SJSA1 (cell line): ENCODE measurements around the gene ZBTB20. TPM values are rescaled to one million over a fixed set of nuclear protein-coding genes. Genes with fewer than 3 reads are reported as not detected.

Experiments used
- DNase-seq, 2 experiments: peaks; one replicate each; pipeline ENCODE4 v3.0.0-alpha.2; 2015 to 2020; ENCODE audit warnings: low spot score in 2 of 2, low read depth in 1 of 2
- H3K27ac ChIP-seq: fragments of 250-450 bp; sonication (Bioruptor Pico); 2 replicates; pipeline ENCODE4 v1.5.1; 2020; ENCODE audit warnings: mild to moderate bottlenecking, moderate library complexity
- H3K27me3 ChIP-seq: fragments of 250-450 bp; sonication (Bioruptor Pico); replicated peaks from 2 replicates; pipeline ENCODE4 v1.5.1; 2020; ENCODE audit warnings: mild to moderate bottlenecking, moderate library complexity
- H3K36me3 ChIP-seq: fragments of 250-450 bp; sonication (Bioruptor Pico); 2 replicates; pipeline ENCODE4 v1.5.1; 2020; ENCODE audit warnings: mild to moderate bottlenecking
- H3K4me1 ChIP-seq: fragments of 250-450 bp; sonication (Bioruptor Pico); replicated peaks from 2 replicates; pipeline ENCODE4 v1.6.1; 2021; ENCODE audit warnings: mild to moderate bottlenecking
- H3K4me3 ChIP-seq: fragments of 250-450 bp; sonication (Bioruptor Pico); 2 replicates; pipeline ENCODE4 v1.5.1; 2020; ENCODE audit warnings: mild to moderate bottlenecking
- H3K9me3 ChIP-seq: fragments of 250-450 bp; sonication (Bioruptor Pico); replicated peaks from 2 replicates; pipeline ENCODE4 v1.5.1; 2020; ENCODE audit warnings: mild to moderate bottlenecking
- total RNA-seq: library from RNA; depleted of rRNA; stranded (reverse); fragments of >200 nt; shearing (Covaris generic); gene quantifications from 2 replicates; pipeline ENCODE4 v1.2.3, GENCODE V29; 2014

ZBTB20 gene
- total RNA-seq, 1 experiment from 2014 or later = 18.2 TPM

- Histone ChIP-seq H3K27me3 (no peaks in the 10 kb centered on the region), H3K4me1 (peaks cover 16% of the 10 kb centered on the region)
These were observed 700.5 kb downstream of the ZBTB20 start for GRCh38 chr3:114446600-114446999.

GRCh38 chr3:114445233-114445632 is 701.9 kb downstream of the ZBTB20 start:
- no peak for DNase-seq
- Histone ChIP-seq H3K4me3 (no peak overlapping the region), H3K27me3 (no peaks in the 10 kb centered on the region), H3K27ac (no peak overlapping the region), H3K36me3 (no peaks in the 10 kb centered on the region), H3K9me3 (no peaks in the 10 kb centered on the region), H3K4me1 (peaks cover 11% of the 10 kb centered on the region)

More at GRCh38 chr3:114446600-114446999, 700.5 kb downstream of the ZBTB20 start:
- Histone ChIP-seq H3K4me3 (no peak overlapping the region), H3K9me3 (no peaks in the 10 kb centered on the region), H3K27ac (no peak overlapping the region), H3K36me3 (no peaks in the 10 kb centered on the region)
- no peak for DNase-seq

- peaks cover 11% of the 10 kb centered on the region for H3K4me1 ChIP-seq
- H3K36me3 ChIP-seq = no peaks in the 10 kb centered on the region
- H3K27ac ChIP-seq = no peak overlapping the region
- no peaks in the 10 kb centered on the region for H3K27me3 ChIP-seq
- no peak for DNase-seq
- H3K4me3 ChIP-seq = no peak overlapping the region
- H3K9me3 ChIP-seq = no peaks in the 10 kb centered on the region
These were observed 702.9 kb downstream of the ZBTB20 start for GRCh38 chr3:114444216-114444615.

GRCh38 chr3:114442246-114442645 is 704.8 kb downstream of the ZBTB20 start:
- H3K4me1 ChIP-seq = peaks cover 11% of the 10 kb centered on the region
- no peak for DNase-seq
- no peak overlapping the region for H3K4me3 ChIP-seq
- no peak overlapping the region for H3K27ac ChIP-seq
- H3K36me3 ChIP-seq = no peaks in the 10 kb centered on the region
- no peaks in the 10 kb centered on the region for H3K27me3 ChIP-seq
- no peaks in the 10 kb centered on the region for H3K9me3 ChIP-seq

GRCh38 chr3:114441386-114441785 is 705.7 kb downstream of the ZBTB20 start:
- no peak overlapping the region for H3K4me3 ChIP-seq
- no peaks in the 10 kb centered on the region for H3K9me3 ChIP-seq
- H3K36me3 ChIP-seq = no peaks in the 10 kb centered on the region
- peaks cover 11% of the 10 kb centered on the region for H3K4me1 ChIP-seq
- no peaks in the 10 kb centered on the region for H3K27me3 ChIP-seq
- no peak for DNase-seq
- H3K27ac ChIP-seq = no peak overlapping the region

GRCh38 chr3:114440700-114441099 is 706.4 kb downstream of the ZBTB20 start:
- peaks cover 11% of the 10 kb centered on the region for H3K4me1 ChIP-seq
- DNase-seq = no peak
- H3K27ac ChIP-seq = no peak overlapping the region

GRCh38 chr3:114439284-114439683 is 707.8 kb downstream of the ZBTB20 start:
- H3K9me3 ChIP-seq = no peaks in the 10 kb centered on the region
- no peaks in the 10 kb centered on the region for H3K27me3 ChIP-seq
- H3K4me3 ChIP-seq = no peak overlapping the region
- H3K27ac ChIP-seq = no peak overlapping the region
- H3K36me3 ChIP-seq = no peaks in the 10 kb centered on the region
- DNase-seq = no peak
- H3K4me1 ChIP-seq = peaks cover 11% of the 10 kb centered on the region

More at GRCh38 chr3:114440700-114441099, 706.4 kb downstream of the ZBTB20 start:
- H3K27me3 ChIP-seq = no peaks in the 10 kb centered on the region
- H3K9me3 ChIP-seq = no peaks in the 10 kb centered on the region
- H3K36me3 ChIP-seq = no peaks in the 10 kb centered on the region
- H3K4me3 ChIP-seq = no peak overlapping the region

- peaks cover 11% of the 10 kb centered on the region for H3K4me1 ChIP-seq
- H3K27ac ChIP-seq = no peak overlapping the region
- H3K9me3 ChIP-seq = no peaks in the 10 kb centered on the region
- H3K27me3 ChIP-seq = no peaks in the 10 kb centered on the region
- H3K36me3 ChIP-seq = no peaks in the 10 kb centered on the region
- DNase-seq = no peak
- no peak overlapping the region for H3K4me3 ChIP-seq
These were observed 709.2 kb downstream of the ZBTB20 start for GRCh38 chr3:114437897-114438296.

- Histone ChIP-seq H3K36me3 (no peaks in the 10 kb centered on the region), H3K27me3 (no peaks in the 10 kb centered on the region), H3K27ac (no peak overlapping the region), H3K4me3 (no peak overlapping the region), H3K9me3 (no peaks in the 10 kb centered on the region), H3K4me1 (no peaks in the 10 kb centered on the region)
- DNase-seq = no peak
These were observed 710.9 kb downstream of the ZBTB20 start for GRCh38 chr3:114436182-114436581.

GRCh38 chr3:114435386-114436115 is 711.5 kb downstream of the ZBTB20 start:
- no peak for DNase-seq
- no peaks in the 10 kb centered on the region for H3K9me3 ChIP-seq
- no peak overlapping the region for H3K4me3 ChIP-seq
- H3K36me3 ChIP-seq = no peaks in the 10 kb centered on the region
- no peaks in the 10 kb centered on the region for H3K4me1 ChIP-seq
- no peak overlapping the region for H3K27ac ChIP-seq
- H3K27me3 ChIP-seq = no peaks in the 10 kb centered on the region

- Histone ChIP-seq H3K4me1 (no peaks in the 10 kb centered on the region), H3K27me3 (no peaks in the 10 kb centered on the region), H3K9me3 (no peaks in the 10 kb centered on the region), H3K36me3 (no peaks in the 10 kb centered on the region), H3K4me3 (no peak overlapping the region), H3K27ac (no peak overlapping the region)
- no peak for DNase-seq
These were observed 714.8 kb downstream of the ZBTB20 start for GRCh38 chr3:114432310-114432709.

- Histone ChIP-seq H3K4me1 (no peaks in the 10 kb centered on the region), H3K36me3 (no peaks in the 10 kb centered on the region), H3K9me3 (no peaks in the 10 kb centered on the region), H3K4me3 (no peak overlapping the region), H3K27me3 (no peaks in the 10 kb centered on the region), H3K27ac (no peak overlapping the region)
- DNase-seq = no peak
These were observed 719.0 kb downstream of the ZBTB20 start for GRCh38 chr3:114428044-114428595.

GRCh38 chr3:114427285-114428043 is 719.6 kb downstream of the ZBTB20 start:
- H3K9me3 ChIP-seq = no peaks in the 10 kb centered on the region
- H3K27me3 ChIP-seq = no peaks in the 10 kb centered on the region
- no peak overlapping the region for H3K4me3 ChIP-seq
- no peak for DNase-seq
- H3K4me1 ChIP-seq = no peaks in the 10 kb centered on the region
- H3K27ac ChIP-seq = no peak overlapping the region
- H3K36me3 ChIP-seq = no peaks in the 10 kb centered on the region

- Histone ChIP-seq H3K36me3 (no peaks in the 10 kb centered on the region), H3K9me3 (no peaks in the 10 kb centered on the region), H3K4me1 (no peaks in the 10 kb centered on the region), H3K27ac (no peak overlapping the region), H3K4me3 (no peak overlapping the region), H3K27me3 (no peaks in the 10 kb centered on the region)
- DNase-seq = no peak
These were observed 722.8 kb downstream of the ZBTB20 start for GRCh38 chr3:114424337-114424736.
